K562 (cell line): ENCODE data around the gene GYG2. TPM values are rescaled to one million over a fixed set of nuclear protein-coding genes. Genes with fewer than 3 reads are reported as not detected.

Source experiments
- ATAC-seq: fragments of 200-7000 bp; cut with Tn5 transposase; 3 replicates; pipeline ENCODE4 v1.9.1; 2020; ENCODE audit warnings: moderate library complexity
- BruUV-seq: library from RNA; stranded (reverse); fragments of 400-500 nt; replicated peaks from 2 replicates; lab custom pipeline; 2021; lab: Mats Ljungman, UMichigan
- CTCF ChIA-PET: fragments of 300-600 bp; formaldehyde crosslinking; extraction: SDS; loops from one replicate; lab custom pipeline; 2021; ENCODE audit warnings: low intra/inter-chr PET ratio; lab: Yijun Ruan, JAX
- POLR2A ChIA-PET: fragments of 300-600, 350-650 bp; sonication (Branson Sonifier 250); formaldehyde crosslinking; extraction: SDS; loops from one replicate; lab custom pipeline; 2021; ENCODE audit warnings: antibody characterized with exemption, inconsistent platforms; lab: Yijun Ruan, JAX
- DNase-seq, 4 experiments: peaks; one replicate each; pipeline versions ENCODE4 v3.0.0 to v3.0.0-alpha.2; 2011 to 2018; ENCODE audit warnings: low spot score in 3 of 4, mixed read lengths in 3 of 4; ENCODE audit errors: extremely low read depth in 1 of 4
- FAIRE-seq: peaks from 2 replicates; lab custom pipeline; 2011; peaks lifted over from hg19 to GRCh38; lab: Jason Lieb, UNC
- H2AFZ ChIP-seq: 2 replicates; pipeline ENCODE4 v1.6.0; 2011; ENCODE audit warnings: low read depth, low read length, control low read depth, inconsistent platforms
- H3K27ac ChIP-seq: fragments of 200-600 bp; 3 replicates; pipeline ENCODE4 v1.8.0; 2011; ENCODE audit warnings: low read depth, mild to moderate bottlenecking, control low read depth, inconsistent platforms, low read length, moderate library complexity, mixed read lengths; ENCODE audit errors: extremely low read depth
- H3K27me3 ChIP-seq, 2 experiments: fragments of 300-600 bp in 1 of 2; 2 replicates in 1 of 2; 3 replicates in 1 of 2; pipeline versions ENCODE4 v1.6.0 to v1.8.0; 2011; ENCODE audit warnings: inconsistent platforms in 2 of 2, low read length in 2 of 2, mild to moderate bottlenecking in 1 of 2, mixed read lengths in 1 of 2, moderate library complexity in 1 of 2; ENCODE audit not compliant: control insufficient read depth in 2 of 2, insufficient read depth in 2 of 2
- H3K36me3 ChIP-seq: fragments of 300-600 bp; 3 replicates; pipeline ENCODE4 v1.8.0; 2011; ENCODE audit warnings: mild to moderate bottlenecking, low read length, inconsistent platforms; ENCODE audit not compliant: control insufficient read depth, insufficient read depth
- H3K4me1 ChIP-seq, 2 experiments: fragments of 200-600 bp in 1 of 2; replicated peaks in 1 of 2; 2 replicates in 1 of 2; 3 replicates in 1 of 2; pipeline versions ENCODE4 v1.5.1 to v1.8.0; 2011; ENCODE audit warnings: inconsistent platforms in 2 of 2, low read length in 2 of 2, mild to moderate bottlenecking in 1 of 2, mixed read lengths in 1 of 2, moderate library complexity in 1 of 2; ENCODE audit not compliant: control insufficient read depth in 2 of 2, insufficient read depth in 2 of 2
- H3K4me2 ChIP-seq: 2 replicates; pipeline ENCODE4 v1.6.1; 2011; ENCODE audit warnings: low read length, control low read depth, inconsistent platforms, mixed read lengths; ENCODE audit not compliant: insufficient read depth
- H3K4me3 ChIP-seq: fragments of 200-600 bp; sonication (generic), shearing (Covaris generic); 2 replicates; pipeline ENCODE4 v1.5.1; 2016; ENCODE audit warnings: control low read depth, inconsistent platforms
- H3K79me2 ChIP-seq: fragments of 200-600 bp; 3 replicates; pipeline ENCODE4 v1.8.0; 2011; ENCODE audit warnings: low read length, inconsistent platforms; ENCODE audit not compliant: control insufficient read depth, insufficient read depth
- H3K9ac ChIP-seq, 2 experiments: 2 replicates each; pipeline versions ENCODE4 v1.6.0 to v1.6.1; 2011; ENCODE audit warnings: low read depth in 2 of 2, low read length in 2 of 2, control low read depth in 1 of 2, inconsistent platforms in 1 of 2, mild to moderate bottlenecking in 1 of 2, mixed read lengths in 1 of 2; ENCODE audit not compliant: insufficient read depth in 1 of 2
- H3K9me1 ChIP-seq: one replicate; pipeline ENCODE4 v1.6.0; 2011; ENCODE audit warnings: inconsistent platforms, mild to moderate bottlenecking, low read length, moderate library complexity; ENCODE audit not compliant: control insufficient read depth, insufficient read depth
- H3K9me3 ChIP-seq: replicated peaks from 2 replicates; pipeline ENCODE4 v1.5.1; 2011; ENCODE audit warnings: low read depth, low read length, inconsistent platforms; ENCODE audit not compliant: control insufficient read depth, insufficient read depth
- H4K20me1 ChIP-seq: replicated peaks from 2 replicates; pipeline ENCODE4 v1.6.1; 2011; ENCODE audit warnings: low read length, inconsistent platforms, mixed read lengths; ENCODE audit not compliant: control insufficient read depth, insufficient read depth
- DACH1 ChIP-seq: fragments of 450-650 bp; IDR thresholded peaks from 2 replicates; pipeline ENCODE4 v1.6.1; 2018; ENCODE audit not compliant: partially characterized antibody
- ETS2 ChIP-seq: IDR thresholded peaks from 2 replicates; pipeline ENCODE4 v1.6.1; 2016; ENCODE audit warnings: borderline replicate concordance, missing genetic modification characterization, mild to moderate bottlenecking, moderate library complexity, missing compliant biosample characterization; ENCODE audit not compliant: poor library complexity, severe bottlenecking
- ETV5 ChIP-seq: sonication (generic); formaldehyde crosslinking; IDR thresholded peaks from 2 replicates; pipeline ENCODE4 v1.4.0; 2020; ENCODE audit warnings: low read depth, mild to moderate bottlenecking, missing genetic modification reagents
- JUN ChIP-seq, 2 experiments: sonication (generic) in 1 of 2; formaldehyde crosslinking in 1 of 2; IDR thresholded peaks; 2 replicates each; pipeline versions ENCODE4 v1.6.1 to v1.8.0; 2012 to 2022; ENCODE audit warnings: borderline replicate concordance in 2 of 2, mild to moderate bottlenecking in 2 of 2, improper control_type of control experiment in 1 of 2, low read depth in 1 of 2, low read length in 1 of 2, missing genetic modification reagents in 1 of 2
- SP1 ChIP-seq: sonication (generic); formaldehyde crosslinking; IDR thresholded peaks from 2 replicates; pipeline ENCODE4 v1.8.1; 2022; ENCODE audit warnings: mild to moderate bottlenecking, missing genetic modification reagents
- TSHZ1 ChIP-seq: fragments of 250-450 bp; sonication (Bioruptor Pico); IDR thresholded peaks from 2 replicates; pipeline ENCODE4 v1.4.0; 2020; ENCODE audit warnings: mild to moderate bottlenecking, moderate library complexity
- ZNF311 ChIP-seq: fragments of 250-450 bp; sonication (Bioruptor Pico); IDR thresholded peaks from 2 replicates; pipeline ENCODE4 v1.4.0; 2020; ENCODE audit warnings: mild to moderate bottlenecking, moderate library complexity
- ZNF318 ChIP-seq, 2 experiments: fragments of 450-650 bp; IDR thresholded peaks; 2 replicates each; pipeline ENCODE4 v1.6.1; 2016; ENCODE audit warnings: mild to moderate bottlenecking in 2 of 2, borderline replicate concordance in 1 of 2, low read depth in 1 of 2, moderate library complexity in 1 of 2
- ZNF589 ChIP-seq: fragments of 200-800 bp; sonication (Bioruptor generic); IDR thresholded peaks from 2 replicates; pipeline ENCODE4 v1.6.1; 2016; ENCODE audit warnings: low read depth, missing genetic modification characterization, missing compliant biosample characterization
- ZZZ3 ChIP-seq: fragments of 450-650 bp; IDR thresholded peaks from 2 replicates; pipeline ENCODE4 v1.6.1; 2016; ENCODE audit warnings: antibody characterized with exemption, mild to moderate bottlenecking, moderate library complexity
- WGBS: fragments of 100-300 bp; shearing (Covaris generic); methylation state at CpG from one replicate; pipeline ENCODE4 v1.1.6; 2016; ENCODE audit warnings: low coverage, mixed read lengths; ENCODE audit not compliant: insufficient coverage; ENCODE audit errors: missing lambda C conversion rate; 5-methylcytosine and 5-hydroxymethylcytosine counted together
- in situ Hi-C: fragments of 300-500 bp; cut with MboI; formaldehyde crosslinking; loops from 4 replicates; pipeline ENCODE4 v1.15.0; 2018; ENCODE audit warnings: inconsistent platforms, mixed read lengths
- intact Hi-C: fragments of 100-400 bp; cut with micrococcal nuclease; formaldehyde crosslinking; loops from 2 replicates; pipeline ENCODE4 v1.14.2; 2022
- polyA plus RNA-seq, 8 experiments: library from polyadenylated mRNA; depleted of rRNA in 4 of 8; stranded (reverse) in 5 of 8; unstranded in 3 of 8; fragments of >200 nt; fragmentation: Nextera tagmentation in 2 of 8; fragmentation: Illumina TruSeq in 1 of 8; extraction: Ambion mirVana in 2 of 8; extraction: Trizol in 1 of 8; gene quantifications; 2 replicates each; pipeline versions ENCODE4 v1.2.1 to v1.2.3, GENCODE V29; 2011 to 2014; ENCODE audit warnings: inconsistent platforms in 1 of 8, missing spikeins in 1 of 8
- total RNA-seq, 7 experiments: library from RNA; depleted of rRNA in 6 of 7; stranded (reverse); fragments of >200 nt in 6 of 7; fragmentation: Illumina TruSeq in 2 of 7; extraction: Trizol in 2 of 7; gene quantifications; 2 replicates each; pipeline versions ENCODE4 v1.2.1 to v1.2.3, GENCODE V29; 2011 to 2021; ENCODE audit warnings: low replicate concordance in 1 of 7

The GYG2 gene
- total and polyA plus RNA-seq, 9 of the 15 experiments (the other 6 are each of a cell fraction or from before 2014, with no cell fraction given): 0.24 to 4.4 (median 2.9) TPM

GRCh38 chrX:2857566-2857965 lies 28.8 kb downstream of the GYG2 start:
- 84% methylated on average over 3 of the region's 3 CpGs for WGBS
- Histone ChIP-seq H3K79me2 (no peaks in the 10 kb centered on the region), H3K4me1 (no peaks in the 10 kb centered on the region; a peak in 1 of 5 replicates), H3K27me3 (no peaks in the 10 kb centered on the region), H3K4me3 (no peak overlapping the region), H4K20me1 (no peaks in the 10 kb centered on the region), H2AFZ (no peak overlapping the region), H3K36me3 (no peaks in the 10 kb centered on the region), H3K9me3 (no peaks in the 10 kb centered on the region), H3K4me2 (no peak overlapping the region), H3K9ac (no peak overlapping the region), H3K27ac (no peak overlapping the region), H3K9me1 (no peaks in the 10 kb centered on the region)
- no TSS peak for BruUV-seq
- CTCF ChIA-PET: no interaction called here
- ATAC-seq: no peak
- peak in 1 of 4 experiments; percentile 11 for DNase-seq
- TF ChIP-seq ETV5 (no peak), ZZZ3 (no peak), DACH1 (no peak), ZNF589 (CRISPR knock-in tag) (no peak), ZNF318 (IDR thresholded peaks at IDR 0.05; ENCODE audit: borderline replicate concordance in 1 of 2, low read depth in 1 of 2) (no peak), ETS2 (no peak), SP1 (no peak), TSHZ1 (CRISPR knock-in tag) (no peak), JUN (IDR thresholded peaks at IDR 0.05; ENCODE audit: borderline replicate concordance, low read depth, low read length) (no peak), JUN (CRISPR knock-in tag; IDR thresholded peaks at IDR 0.05; ENCODE audit: borderline replicate concordance) (no peak), ZNF311 (CRISPR knock-in tag) (no peak)
- intact Hi-C loops: no loop called here
- no peak for FAIRE-seq
- in situ Hi-C loops: no loop called here
- POLR2A ChIA-PET: no interaction called here
